ENCODE measurements around the gene BAD.
A peak's percentile ranks its signal among the peaks of the same experiment; 100 is the strongest.

The BAD gene

DNA sequence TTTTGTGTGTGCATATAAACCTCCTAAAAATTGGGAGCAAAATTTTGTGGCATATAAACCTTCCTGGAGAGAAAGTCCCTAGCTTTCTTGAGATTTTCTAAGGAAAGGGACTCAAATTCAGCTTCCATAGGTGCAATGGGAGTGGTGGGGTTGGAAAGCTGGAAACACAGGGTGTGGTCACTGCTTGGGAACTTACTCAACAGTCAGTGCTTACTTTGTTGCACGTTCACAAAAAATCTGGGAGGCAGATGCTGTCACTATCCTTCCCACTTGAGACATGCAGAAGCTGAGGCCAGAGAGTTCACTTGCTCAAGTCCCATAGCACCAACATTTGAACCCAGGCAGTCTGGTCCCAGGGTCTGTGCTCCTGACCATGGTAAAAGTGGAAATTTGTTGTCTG lies 11.8 kb upstream of the BAD start:
- DNase-seq (ENCODE audit: low spot score), result no peak

DNA sequence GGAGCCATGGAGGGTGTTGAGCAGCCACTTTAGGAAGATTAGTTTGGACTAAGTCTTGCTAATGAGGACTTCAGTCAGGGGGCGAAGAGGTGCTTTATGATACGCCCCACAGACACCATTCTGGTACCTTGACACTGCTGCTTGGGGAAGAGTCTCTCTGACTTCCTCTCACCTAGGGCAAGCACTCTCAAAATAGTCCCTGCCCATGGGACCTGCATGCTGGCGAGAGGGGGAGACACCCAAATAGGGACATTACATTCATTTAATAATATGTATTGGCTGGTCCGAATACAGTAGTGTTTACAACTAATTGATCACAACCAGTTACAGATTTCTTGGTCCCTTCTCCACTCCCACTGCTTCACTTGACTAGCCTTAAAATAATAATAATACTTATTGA lies 11.3 kb upstream of the BAD start:
- DNase-seq (ENCODE audit: low spot score), result no peak

DNA sequence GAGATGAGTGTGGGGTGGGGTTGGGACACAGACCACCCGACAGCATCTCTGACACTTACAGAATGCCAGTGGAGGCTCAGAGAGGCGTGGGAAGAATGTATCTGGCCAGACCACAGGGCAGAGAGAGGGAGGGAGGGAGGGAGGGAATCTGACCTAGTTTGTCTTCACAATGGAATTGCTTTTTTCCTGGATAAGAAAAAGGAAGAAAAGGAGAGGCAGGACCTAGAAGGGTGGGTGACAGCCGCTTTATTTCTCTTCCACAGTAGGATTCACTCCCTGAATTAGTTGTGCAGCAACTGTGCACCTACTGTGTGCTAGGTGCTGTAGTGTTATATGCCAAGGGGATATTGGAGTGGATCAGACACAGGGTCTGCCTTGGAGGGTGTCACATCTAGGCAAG lies 10.3 kb upstream of the BAD start:
- no peak for DNase-seq (ENCODE audit: low spot score)

DNA sequence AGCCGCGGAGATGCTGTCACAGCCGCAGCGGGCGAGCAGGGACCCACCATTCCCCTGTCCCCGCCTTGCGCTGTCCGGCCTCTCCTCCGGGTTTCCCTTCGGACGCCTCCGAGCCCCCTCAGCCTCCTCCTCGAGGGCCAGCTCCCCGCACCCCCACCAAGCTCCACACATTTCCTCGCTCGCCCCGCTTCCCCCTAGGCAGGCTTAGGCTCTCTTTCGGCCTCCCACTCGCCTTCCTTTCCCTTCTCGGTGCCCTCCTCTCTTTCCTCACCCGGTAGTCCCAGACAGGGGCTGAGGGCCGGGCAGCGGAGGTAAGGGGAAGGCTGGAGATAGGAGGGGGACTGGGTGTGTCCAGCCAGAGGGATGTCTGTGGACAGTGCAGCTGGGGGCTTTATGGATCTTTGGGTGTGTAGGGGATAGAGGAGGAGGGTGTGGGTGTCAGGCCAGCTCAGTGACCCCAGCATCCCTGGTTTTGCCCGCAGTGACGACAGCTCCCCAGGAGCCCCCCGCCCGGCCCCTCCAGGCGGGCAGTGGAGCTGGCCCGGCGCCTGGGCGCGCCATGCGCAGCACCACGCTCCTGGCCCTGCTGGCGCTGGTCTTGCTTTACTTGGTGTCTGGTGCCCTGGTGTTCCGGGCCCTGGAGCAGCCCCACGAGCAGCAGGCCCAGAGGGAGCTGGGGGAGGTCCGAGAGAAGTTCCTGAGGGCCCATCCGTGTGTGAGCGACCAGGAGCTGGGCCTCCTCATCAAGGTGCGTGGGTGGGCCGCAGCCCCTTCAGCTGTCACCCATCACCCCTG lies 8.2 kb upstream of the BAD start:
- no peak for DNase-seq (ENCODE audit: low spot score)

DNA sequence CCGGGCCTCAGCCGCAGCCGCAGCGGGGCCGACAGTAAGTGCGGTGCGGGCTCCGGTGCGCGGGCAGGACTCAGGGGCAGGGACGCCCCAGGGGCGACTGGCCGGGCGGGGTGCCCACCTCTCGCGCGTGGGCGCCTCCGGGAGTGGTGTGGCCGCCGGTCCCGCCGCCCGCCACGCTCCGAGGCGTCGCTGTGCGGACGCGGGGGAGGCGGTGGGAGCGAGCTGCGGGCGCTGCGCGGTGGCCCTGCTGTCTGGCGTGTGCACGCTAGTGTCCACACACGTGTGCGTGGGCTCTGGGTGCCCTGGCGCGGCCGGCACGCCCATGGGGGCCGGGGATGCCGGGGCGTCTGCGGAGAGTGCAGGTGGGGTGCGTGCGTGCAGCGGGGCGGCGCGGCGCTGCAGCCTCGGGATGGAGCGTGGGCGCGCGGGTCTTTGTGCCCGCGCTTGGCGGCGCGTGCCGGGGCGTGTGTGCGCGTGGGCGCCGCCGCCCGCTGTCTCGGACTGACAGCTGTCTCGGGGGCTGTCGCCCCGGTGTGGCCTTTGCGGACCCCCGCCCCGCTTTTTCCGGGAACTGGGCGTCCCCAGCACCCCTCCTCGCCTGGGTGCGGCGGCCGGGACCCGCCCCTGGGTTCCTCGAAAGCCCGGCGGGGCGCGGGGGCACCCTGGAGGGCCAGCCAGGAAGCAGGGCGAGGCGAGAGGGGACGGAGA lies 7.4 kb upstream of the BAD start:
- DNase-seq (ENCODE audit: low spot score), result peak; percentile 65

DNA sequence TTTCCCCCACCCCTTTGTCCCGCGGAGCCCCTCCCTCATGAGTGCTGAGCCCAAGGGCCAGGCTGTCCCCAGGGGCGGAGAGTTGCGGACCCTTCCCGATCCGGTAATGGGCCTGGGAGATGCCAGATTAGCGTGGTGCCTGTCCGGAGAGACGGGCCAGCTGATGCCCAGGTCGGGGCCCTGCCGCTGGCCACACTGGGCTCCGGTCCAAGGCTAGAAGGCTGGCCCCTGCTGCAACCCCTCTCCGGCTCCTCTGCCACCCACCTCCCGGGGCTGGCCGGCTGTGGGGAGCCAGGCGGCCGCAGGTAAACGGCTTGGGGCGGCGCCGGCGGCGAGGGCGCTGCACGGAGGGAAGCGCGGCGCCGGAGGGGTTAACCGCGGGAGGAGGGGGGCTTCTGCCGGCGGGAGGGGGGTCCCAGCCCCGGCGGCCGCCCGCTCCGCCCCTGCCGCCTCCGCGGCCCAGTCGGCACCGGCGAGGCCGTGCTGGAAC lies 6.8 kb upstream of the BAD start, which contains the start of gene KCNK4:
Gene KCNK4 (plus strand): TSS at position 41 of the 490 bp plus-strand sequence. CDS start 1,717 bp downstream, outside the sequence.
- peak; percentile 35 for DNase-seq (ENCODE audit: low spot score)

DNA sequence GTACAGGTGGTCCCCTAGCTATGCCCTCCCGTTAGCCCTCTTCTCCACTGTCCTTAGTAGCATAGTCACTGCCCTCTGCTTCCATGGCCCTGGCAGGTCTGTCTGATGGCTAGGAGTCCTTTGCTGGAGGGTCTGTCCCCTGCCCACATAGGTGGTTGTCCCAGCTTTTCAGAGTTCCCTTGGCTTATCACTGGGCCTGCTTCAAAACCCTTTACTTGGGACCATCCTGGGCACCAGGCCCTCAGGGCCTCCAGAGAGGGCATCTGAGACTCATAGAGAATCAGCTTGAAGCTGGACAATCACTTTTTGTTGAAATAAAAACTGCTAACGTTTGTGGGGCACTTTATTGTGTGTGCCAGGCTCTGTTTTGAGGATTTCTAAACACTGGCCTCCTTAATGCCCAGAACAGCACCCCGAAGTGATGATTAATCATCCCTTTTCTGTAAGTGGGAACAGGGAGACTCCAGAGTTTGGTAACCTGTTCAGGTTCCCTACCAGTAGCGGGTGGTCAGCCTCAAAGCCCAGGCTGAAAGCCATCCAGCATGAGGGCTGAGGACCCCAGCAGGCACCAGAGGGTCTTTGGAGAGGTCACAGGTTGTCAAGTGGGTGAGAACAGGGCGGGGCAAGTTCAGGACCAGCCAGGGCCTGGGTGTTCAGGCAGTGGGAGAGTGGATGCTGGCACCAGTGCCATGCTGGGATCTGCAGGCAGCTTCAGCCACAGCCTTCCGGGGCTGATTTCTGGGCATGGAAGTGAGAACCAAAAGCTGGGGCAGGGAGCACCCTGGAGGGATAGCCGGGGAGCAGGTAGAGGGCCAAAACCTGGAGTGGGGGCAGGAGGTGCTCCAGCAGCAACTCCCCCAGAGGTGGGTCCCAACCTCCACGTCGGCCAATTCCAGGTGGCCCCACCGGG lies 6.1 kb upstream of the BAD start:
- DNase-seq (ENCODE audit: low spot score), result no peak

DNA sequence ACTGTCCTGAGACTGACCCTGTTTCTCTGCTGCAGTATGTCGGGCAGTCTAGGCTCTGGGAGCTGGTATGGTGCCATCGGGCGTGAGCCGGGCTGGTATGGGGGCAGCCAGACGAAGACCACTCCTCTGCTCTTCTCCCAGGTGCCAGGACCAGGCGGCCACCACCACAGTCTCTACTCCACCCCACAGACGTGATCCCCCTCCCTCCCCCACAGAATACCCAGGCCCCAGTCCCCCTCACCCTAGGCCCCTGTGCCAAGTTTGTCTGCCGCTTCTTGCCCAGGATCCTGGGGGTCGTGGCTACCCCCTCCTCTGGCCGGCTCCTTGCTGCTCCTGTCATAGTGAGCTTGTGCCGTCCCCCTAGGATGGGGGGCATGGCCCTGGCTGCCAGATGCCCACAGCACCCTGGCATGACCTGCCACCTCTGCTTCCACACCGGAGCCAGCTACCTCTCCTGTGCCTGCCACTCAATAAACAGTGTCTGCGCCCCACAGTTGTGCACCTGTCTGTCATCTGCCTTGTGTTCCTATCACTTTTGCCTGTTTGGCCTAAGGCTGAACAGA lies 4.6 kb upstream of the BAD start:
- DNase-seq (ENCODE audit: low spot score), result no peak

DNA sequence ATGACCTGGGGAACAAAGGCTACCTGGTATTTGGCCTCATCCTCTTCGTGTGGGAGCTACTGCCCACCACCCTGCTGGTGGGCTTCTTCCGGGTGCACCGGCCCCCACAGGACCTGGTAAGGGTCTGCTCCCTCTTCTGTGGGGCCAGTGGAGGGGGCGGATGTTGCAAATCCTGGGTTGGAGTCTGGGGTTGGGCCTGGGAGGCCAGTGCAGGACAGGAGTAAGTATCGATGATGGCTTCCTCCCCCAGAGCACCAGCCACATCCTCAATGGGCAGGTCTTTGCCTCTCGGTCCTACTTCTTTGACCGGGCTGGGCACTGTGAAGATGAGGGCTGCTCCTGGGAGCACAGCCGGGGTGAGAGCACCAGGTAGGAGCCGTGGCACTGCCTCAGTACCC lies 3.9 kb upstream of the BAD start:
- DNase-seq (ENCODE audit: low spot score), result no peak

DNA sequence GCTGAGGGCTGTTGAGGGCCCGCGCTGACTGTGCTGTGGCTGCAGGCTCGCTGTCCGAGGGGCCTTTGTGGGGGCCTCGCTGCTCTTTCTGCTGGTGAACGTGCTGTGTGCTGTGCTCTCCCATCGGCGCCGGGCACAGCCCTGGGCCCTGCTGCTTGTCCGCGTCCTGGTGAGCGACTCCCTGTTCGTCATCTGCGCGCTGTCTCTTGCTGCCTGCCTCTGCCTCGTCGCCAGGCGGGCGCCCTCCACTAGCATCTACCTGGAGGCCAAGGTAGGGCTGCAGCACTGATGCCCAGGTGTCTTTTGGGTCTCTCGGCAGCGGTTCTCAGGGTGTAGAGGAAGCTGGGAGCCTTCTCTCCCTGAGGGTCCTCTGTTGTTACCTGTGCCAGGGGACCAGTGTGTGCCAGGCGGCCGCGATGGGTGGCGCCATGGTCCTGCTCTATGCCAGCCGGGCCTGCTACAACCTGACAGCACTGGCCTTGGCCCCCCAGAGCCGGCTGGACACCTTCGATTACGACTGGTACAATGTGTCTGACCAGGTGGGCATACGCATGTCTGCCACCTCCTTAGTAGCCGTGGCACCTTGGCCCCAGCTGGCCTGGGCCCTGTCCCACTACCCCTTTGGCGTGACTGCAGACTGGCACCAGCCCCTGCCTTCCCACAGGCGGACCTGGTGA lies 3.3 kb upstream of the BAD start:
- DNase-seq (ENCODE audit: low spot score), result no peak

DNA sequence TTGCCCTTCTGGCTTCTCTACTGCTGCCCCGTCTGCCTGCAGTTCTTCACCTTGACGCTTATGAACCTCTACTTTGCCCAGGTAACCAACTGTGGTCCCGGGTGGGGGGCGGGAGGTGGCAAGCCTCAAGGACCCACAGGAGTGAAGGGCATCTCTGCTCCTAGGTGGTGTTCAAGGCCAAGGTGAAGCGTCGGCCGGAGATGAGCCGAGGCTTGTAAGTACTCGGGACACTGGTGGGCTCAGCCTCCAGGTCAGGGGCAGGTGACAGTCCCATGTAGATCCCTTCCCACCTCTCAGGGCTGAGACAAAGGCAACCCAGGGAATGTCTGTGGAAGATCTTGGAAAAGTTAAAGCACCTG lies 2.3 kb upstream of the BAD start:
- no peak for DNase-seq (ENCODE audit: low spot score)

DNA sequence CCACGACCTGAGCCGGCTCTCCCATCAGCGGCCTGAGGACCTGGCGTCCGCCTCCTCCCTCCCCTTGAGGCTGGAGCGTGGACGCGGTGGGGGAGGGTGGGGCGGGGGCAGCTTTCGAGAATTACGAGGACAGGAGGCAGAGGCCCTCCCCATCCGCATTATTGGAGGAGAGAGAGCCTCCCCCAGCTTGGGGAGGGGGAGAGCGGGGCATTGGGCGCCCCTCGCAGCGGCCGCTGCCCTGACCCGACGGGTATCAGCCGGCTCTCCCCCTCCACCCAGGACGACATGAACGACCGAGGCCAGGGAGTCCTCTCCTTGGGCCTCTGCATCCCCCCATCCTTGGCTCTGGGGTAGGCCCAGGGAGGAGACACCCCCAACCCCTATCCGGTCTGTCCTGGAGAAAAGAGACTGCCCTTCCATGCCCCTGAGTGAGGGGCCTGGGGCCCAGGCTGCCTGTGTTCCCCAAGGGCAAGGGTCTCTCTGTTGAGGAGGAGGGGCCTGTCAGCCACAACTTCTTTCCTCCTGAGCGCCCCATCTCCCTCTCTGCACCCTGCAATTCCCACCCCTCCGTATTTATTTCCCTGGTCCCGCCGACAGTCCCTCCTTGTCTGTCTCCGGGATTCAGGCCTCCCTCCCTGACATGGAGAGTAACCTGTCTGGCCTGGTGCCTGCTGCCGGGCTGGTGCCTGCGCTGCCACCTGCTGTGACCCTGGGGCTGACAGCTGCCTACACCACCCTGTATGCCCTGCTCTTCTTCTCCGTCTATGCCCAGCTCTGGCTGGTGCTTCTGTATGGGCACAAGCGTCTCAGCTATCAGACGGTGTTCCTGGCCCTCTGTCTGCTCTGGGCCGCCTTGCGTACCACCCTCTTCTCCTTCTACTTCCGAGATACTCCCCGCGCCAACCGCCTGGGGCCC lies 1.7 kb upstream of the BAD start:
- DNase-seq (ENCODE audit: low spot score), result peak; percentile 74

DNA sequence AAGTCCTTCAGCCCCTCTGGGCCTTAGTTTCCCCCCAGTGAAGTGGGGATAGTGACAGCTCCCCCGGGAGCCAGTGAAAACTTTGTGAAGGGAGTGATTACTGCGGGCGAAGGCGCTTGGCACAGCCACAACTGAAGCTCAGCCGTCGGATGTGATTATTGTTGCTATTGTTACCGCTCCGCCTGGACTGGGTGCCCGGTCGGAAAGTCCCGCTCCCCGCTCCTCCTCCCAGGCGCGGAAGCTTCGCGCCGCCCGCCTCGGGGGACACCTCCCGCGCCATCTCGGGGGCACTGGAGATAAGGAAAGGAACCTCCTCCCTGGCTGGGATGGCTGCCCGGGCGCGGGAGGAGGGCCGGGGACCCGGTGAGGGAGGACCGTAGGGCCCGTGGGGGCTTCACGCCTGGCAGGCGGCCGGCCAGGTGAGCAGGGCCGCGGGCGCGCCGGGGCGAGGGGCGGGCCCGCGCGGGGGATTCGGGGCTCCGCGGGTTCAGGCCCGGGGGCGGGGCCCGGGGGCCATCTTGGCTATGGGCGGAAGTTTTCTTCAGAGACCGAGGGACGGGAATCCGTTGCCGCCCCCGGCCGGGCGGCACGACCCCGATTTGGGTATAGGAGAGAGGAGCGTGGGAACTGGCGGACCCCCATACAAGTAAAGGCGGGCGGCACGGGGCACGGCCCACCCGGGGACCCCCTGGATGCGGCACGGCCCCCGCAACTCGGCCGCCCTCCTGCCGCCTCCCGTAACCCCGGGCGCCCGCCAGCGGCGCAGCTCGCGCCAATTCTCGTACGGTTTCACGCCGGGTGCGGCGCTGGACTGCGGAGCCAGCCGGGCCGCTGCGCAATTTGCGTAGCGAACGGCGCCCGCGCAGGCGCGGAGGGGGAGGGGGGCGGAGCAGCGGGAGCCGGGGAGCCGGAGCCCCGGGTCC lies 758 bp upstream of the BAD start, which contains the start of gene GPR137:
Gene GPR137 (plus strand): TSS at position 887 of the 923 bp plus-strand sequence. CDS start 677 bp downstream, outside the sequence.
- DNase-seq (ENCODE audit: low spot score), result peak; percentile 95

DNA sequence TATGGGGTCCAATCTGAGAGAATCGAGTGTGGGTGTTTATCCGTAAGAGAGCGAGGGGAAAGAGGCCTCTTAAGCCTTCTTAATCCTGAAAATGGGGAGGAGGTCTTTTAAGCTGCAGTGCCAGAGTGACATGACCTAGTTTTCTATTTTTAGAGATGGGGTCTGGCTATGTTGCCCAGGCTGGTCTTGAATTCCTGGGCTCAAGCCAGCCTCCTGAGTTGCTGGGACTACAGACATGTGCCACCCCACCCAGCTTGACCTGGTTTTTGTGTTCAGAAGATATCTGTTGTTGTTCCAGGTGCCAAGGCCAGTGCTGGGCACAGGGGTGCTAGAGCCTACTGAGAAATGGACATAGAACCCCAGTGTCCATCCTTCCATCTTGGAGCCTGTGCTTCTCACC lies 1.4 kb downstream of the BAD start:
- DNase-seq (ENCODE audit: low spot score), result no peak

DNA sequence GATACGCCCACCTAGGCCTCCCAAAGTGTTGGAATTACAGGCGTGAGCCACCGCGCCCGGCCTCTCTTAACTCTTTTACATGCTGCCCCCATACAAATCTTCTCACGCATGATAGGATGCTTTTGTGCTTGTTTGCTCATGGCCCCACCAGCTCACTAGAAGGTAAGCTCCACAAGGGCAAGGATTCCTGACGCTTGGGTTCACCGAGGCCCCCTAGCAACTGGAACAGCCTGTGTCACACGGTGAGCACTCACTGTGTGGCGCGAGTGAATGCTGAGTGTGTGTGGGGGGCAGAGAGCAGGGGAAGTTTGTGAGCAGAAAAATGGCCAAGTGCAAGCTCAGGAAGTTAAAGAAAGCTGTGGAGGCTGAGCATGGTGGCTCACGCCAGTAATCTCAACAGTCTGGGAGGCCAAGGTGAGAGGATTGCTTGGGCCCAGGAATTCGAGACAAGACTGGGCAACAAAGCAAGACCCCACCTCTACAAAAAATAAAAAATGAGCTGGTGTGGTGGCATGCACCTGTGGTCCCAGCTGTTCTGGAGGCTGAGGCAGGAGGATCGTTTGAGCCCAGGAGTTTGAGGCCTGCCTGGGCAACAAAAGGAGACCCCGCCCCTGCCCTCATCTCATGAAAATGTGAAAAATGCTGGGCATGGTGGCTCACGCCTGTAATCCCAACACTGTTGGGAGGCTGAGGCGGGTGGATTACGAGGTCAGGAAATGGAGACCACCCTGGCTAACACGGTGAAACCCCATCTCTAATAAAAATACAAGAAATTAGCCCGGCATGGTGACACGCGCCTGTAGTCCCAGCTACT lies 2.3 kb downstream of the BAD start:
- DNase-seq (ENCODE audit: low spot score), result no peak

DNA sequence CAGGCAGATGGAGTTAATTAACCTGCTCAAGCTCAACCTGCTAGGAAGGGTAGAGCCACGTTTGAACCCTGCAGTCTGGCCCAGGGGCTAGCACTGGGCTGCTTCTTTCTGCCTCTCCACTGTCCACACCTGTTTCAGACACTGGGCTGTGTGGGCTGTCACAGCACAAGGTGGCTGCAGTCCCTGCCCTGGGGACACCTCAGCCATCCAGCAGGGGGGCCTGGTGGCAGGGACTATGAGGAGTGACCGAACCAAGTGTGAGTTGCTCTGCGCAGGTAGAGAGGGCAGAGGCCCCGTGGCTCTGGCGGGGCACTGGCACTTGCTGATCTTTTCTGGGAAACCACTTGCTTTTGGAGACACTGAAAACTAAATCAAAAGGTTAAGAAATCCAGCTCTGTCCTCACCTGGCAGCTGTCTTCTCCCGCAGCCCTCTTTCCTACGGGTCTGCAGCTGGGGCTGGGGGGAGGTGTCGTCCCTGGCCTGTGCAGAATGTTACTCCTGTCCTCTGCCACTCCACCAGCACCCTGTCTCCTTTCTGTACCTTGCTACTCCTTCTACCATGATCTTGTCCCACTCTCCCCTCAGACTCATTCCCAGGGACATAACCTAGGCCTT lies 5.8 kb downstream of the BAD start:
- DNase-seq (ENCODE audit: low spot score), result no peak

DNA sequence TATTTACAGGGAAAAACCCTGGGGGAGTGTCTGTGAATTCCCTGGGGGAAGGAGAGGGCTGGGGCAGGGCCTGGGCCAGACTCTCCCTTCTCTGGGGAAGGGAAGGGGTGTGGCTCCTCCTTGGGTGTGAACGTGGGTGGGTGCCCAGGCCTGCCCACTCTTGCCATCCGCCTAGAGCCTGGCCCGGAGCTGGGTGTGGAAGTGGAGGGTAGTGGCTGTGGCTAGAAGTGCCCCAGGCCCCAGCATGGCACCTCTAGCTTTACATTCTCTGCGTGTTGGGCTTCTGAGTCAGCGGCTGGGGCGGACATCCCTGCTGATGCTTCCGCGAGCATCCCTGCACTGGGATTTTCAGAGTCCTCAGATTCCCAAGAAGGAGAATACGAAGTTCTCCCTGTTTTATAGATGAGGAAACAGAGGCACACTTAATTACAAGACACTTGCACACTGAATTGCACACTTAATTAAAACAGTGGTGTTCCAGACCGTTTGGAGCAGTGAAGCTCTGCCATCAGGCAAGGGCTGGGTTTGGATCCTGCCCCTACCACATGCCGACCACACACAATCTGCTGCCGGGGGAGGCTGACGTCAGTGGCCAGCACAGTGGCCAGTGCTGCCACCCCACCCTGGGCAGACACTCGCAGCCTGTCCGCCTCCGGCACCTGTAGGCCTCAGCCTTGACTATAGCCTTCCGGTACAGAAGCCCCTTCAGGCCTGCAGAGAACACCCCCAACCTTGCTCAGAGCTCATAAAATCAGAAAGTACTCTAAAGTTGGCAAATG lies 7.6 kb downstream of the BAD start:
- DNase-seq (ENCODE audit: low spot score), result no peak

Data from D341Med (cell line).